ENCODE data around the gene WARS2.

GRCh38 chr1:119136401-119136800, 4.1 kb downstream of the WARS2 start:
- TF ChIP-seq, protein P1, sequence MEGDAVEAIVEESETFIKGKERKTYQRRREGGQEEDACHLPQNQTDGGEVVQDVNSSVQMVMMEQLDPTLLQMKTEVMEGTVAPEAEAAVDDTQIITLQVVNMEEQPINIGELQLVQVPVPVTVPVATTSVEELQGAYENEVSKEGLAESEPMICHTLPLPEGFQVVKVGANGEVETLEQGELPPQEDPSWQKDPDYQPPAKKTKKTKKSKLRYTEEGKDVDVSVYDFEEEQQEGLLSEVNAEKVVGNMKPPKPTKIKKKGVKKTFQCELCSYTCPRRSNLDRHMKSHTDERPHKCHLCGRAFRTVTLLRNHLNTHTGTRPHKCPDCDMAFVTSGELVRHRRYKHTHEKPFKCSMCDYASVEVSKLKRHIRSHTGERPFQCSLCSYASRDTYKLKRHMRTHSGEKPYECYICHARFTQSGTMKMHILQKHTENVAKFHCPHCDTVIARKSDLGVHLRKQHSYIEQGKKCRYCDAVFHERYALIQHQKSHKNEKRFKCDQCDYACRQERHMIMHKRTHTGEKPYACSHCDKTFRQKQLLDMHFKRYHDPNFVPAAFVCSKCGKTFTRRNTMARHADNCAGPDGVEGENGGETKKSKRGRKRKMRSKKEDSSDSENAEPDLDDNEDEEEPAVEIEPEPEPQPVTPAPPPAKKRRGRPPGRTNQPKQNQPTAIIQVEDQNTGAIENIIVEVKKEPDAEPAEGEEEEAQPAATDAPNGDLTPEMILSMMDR (IDR thresholded peaks at IDR 0.05), result no peak
- TF ChIP-seq ZFX (IDR thresholded peaks at IDR 0.05; ENCODE audit: borderline replicate concordance), result no peak
